PC-9 (cell line): ENCODE measurements around the gene ZNF485. TPM values are rescaled to one million over a fixed set of nuclear protein-coding genes. Genes with fewer than 3 reads are reported as not detected.

Source experiments
- BruUV-seq: library from RNA; stranded (reverse); fragments of 400-500 nt; replicated peaks from 2 replicates; lab custom pipeline; 2021; lab: Mats Ljungman, UMichigan
- CTCF ChIA-PET: fragments of 300-600 bp; sonication (Branson Sonifier 250); formaldehyde crosslinking; loops from one replicate; lab custom pipeline; 2022; ENCODE audit warnings: antibody characterized with exemption; lab: Charles Lee
- POLR2A ChIA-PET: fragments of 300-600 bp; sonication (Branson Sonifier 250); formaldehyde crosslinking; loops from one replicate; lab custom pipeline; 2022; ENCODE audit warnings: antibody characterized with exemption; ENCODE audit not compliant: unreplicated experiment; lab: Charles Lee
- DNase-seq, 2 experiments: peaks; one replicate each; pipeline versions ENCODE4 v3.0.0 to v3.0.0-alpha.2; 2015 to 2022; ENCODE audit warnings: mixed read lengths in 1 of 2
- H2AFZ ChIP-seq: fragments of 200-600 bp; sonication (generic); 2 replicates; pipeline ENCODE4 v1.8.1; 2017; ENCODE audit warnings: antibody characterized with exemption
- H3F3A ChIP-seq: fragments of 200-600 bp; sonication (generic); 2 replicates; pipeline ENCODE4 v1.8.1; 2017; ENCODE audit warnings: antibody characterized with exemption, mild to moderate bottlenecking, low read depth; ENCODE audit not compliant: insufficient read depth
- H3K27ac ChIP-seq: fragments of 200-600 bp; sonication (generic); 2 replicates; pipeline ENCODE4 v1.6.1; 2016; ENCODE audit warnings: mixed run types
- H3K27me3 ChIP-seq: fragments of 200-600 bp; sonication (generic); 2 replicates; pipeline ENCODE4 v1.6.1; 2016; ENCODE audit warnings: low read depth, mixed run types; ENCODE audit not compliant: insufficient read depth
- H3K36me3 ChIP-seq: fragments of 200-600 bp; sonication (generic); 2 replicates; pipeline ENCODE4 v1.6.1; 2016; ENCODE audit warnings: low read depth, mixed run types
- H3K4me1 ChIP-seq: fragments of 200-600 bp; sonication (generic); replicated peaks from 2 replicates; pipeline ENCODE4 v1.6.1; 2016; ENCODE audit warnings: mixed run types; ENCODE audit not compliant: insufficient read depth
- H3K4me2 ChIP-seq: fragments of 200-600 bp; sonication (generic); 2 replicates; pipeline ENCODE4 v1.6.1; 2017; ENCODE audit warnings: mixed run types
- H3K4me3 ChIP-seq: fragments of 200-600 bp; sonication (generic); 2 replicates; pipeline ENCODE4 v1.6.1; 2016; ENCODE audit warnings: mixed run types
- H3K79me2 ChIP-seq: fragments of 200-600 bp; sonication (generic); 2 replicates; pipeline ENCODE4 v1.6.1; 2017; ENCODE audit warnings: low read depth, mixed run types
- H3K9me2 ChIP-seq: fragments of 200-600 bp; sonication (generic); 2 replicates; pipeline ENCODE4 v1.8.1; 2017; ENCODE audit warnings: mild to moderate bottlenecking; ENCODE audit not compliant: insufficient read depth
- H3K9me3 ChIP-seq: fragments of 200-600 bp; sonication (generic); 2 replicates; pipeline ENCODE4 v1.8.1; 2016; ENCODE audit warnings: low read depth; ENCODE audit not compliant: insufficient read depth
- H4K20me1 ChIP-seq: fragments of 200-600 bp; sonication (generic); 2 replicates; pipeline ENCODE4 v1.8.1; 2017; ENCODE audit not compliant: insufficient read depth
- EZH2 ChIP-seq: fragments of 200-600 bp; sonication (generic); IDR thresholded peaks from 2 replicates; pipeline ENCODE4 v1.8.0; 2017; ENCODE audit warnings: antibody characterized with exemption, low read depth
- intact Hi-C: fragments of 100-400 bp; cut with micrococcal nuclease; formaldehyde crosslinking; loops from one replicate; pipeline ENCODE4 v1.10.0; 2022; ENCODE audit not compliant: unreplicated experiment
- total RNA-seq: library from RNA; stranded (reverse); gene quantifications from 2 replicates; pipeline ENCODE4 v1.2.3, GENCODE V29; 2021
- TF ChIP-seq, protein P1 (sequence below): fragments of 200-600 bp; sonication (generic); conservative IDR thresholded peaks from 2 replicates; pipeline ENCODE4 v1.6.1; 2017; ENCODE audit warnings: mixed run types, antibody characterized with exemption, mild to moderate bottlenecking, moderate library complexity

Gene ZNF485
- total RNA-seq, 1 experiment from 2014 or later: 2.1 TPM

DNA sequence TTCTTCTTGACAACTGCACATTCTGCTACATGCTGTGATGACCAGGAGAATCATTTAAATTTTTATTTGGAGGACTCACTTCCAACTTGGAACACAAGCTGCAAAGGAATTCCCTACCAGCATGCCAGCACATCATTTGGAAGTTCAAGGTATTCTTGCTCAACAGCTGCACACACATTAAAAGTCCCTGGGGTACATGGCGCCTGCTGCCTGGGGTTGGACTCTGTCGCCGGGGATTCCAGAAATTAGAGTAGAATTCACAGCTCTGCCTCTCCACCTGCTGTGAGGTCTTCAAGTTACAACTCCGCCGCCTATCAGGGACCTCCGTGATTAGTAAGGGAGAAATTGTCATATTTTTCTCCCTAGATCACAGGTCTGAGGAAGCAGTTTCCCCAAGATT is 41.3 kb downstream of the ZNF485 start:
- no peaks in the 10 kb centered on the region for H3K36me3 ChIP-seq
- POLR2A ChIA-PET: no interaction called here
- H3K4me3 ChIP-seq: peak overlapping the region; percentile 66; the same call in 1 of the 2 replicates
- no peak overlapping the region for H3K27ac ChIP-seq
- H3K79me2 ChIP-seq: no peaks in the 10 kb centered on the region
- peaks cover 20% of the 10 kb centered on the region; the same call in 1 of the 2 replicates for H3K27me3 ChIP-seq
- intact Hi-C loops: no loop called here
- BruUV-seq: TSS peak; percentile 50
- H3F3A ChIP-seq: no peaks in the 10 kb centered on the region
- no peak overlapping the region for H2AFZ ChIP-seq
- CTCF ChIA-PET: no interaction called here
- H3K9me2 ChIP-seq: no peaks in the 10 kb centered on the region
- TF ChIP-seq, protein P1, sequence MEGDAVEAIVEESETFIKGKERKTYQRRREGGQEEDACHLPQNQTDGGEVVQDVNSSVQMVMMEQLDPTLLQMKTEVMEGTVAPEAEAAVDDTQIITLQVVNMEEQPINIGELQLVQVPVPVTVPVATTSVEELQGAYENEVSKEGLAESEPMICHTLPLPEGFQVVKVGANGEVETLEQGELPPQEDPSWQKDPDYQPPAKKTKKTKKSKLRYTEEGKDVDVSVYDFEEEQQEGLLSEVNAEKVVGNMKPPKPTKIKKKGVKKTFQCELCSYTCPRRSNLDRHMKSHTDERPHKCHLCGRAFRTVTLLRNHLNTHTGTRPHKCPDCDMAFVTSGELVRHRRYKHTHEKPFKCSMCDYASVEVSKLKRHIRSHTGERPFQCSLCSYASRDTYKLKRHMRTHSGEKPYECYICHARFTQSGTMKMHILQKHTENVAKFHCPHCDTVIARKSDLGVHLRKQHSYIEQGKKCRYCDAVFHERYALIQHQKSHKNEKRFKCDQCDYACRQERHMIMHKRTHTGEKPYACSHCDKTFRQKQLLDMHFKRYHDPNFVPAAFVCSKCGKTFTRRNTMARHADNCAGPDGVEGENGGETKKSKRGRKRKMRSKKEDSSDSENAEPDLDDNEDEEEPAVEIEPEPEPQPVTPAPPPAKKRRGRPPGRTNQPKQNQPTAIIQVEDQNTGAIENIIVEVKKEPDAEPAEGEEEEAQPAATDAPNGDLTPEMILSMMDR: no peak
- no peak for TF ChIP-seq EZH2
- DNase-seq: no peak
- no peaks in the 10 kb centered on the region for H4K20me1 ChIP-seq
- peaks cover 40% of the 10 kb centered on the region for H3K9me3 ChIP-seq
- no peaks in the 10 kb centered on the region for H3K4me1 ChIP-seq
- peak overlapping the region; percentile 99; the same call in 1 of the 2 replicates for H3K4me2 ChIP-seq

DNA sequence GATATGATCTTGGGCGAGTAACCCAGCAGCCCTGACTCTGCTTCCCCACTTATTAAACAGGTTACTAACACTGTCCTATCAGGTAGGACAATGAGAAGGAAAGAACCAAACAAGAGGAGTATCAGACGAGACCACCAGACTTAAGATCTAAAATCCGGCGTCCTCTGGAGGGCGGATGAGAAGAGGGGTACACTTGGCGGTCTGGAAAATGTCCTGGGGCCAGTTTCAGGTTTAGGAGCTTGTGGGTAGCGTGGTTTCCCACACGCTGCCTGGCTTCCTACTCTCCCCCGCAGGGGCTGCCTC is 41.8 kb downstream of the ZNF485 start:
- H3K4me3 ChIP-seq: peak overlapping the region; percentile 66
- no peaks in the 10 kb centered on the region for H3K36me3 ChIP-seq
- BruUV-seq: no TSS peak
- POLR2A ChIA-PET: no interaction called here
- H3K27ac ChIP-seq: no peak overlapping the region
- H3K79me2 ChIP-seq: no peaks in the 10 kb centered on the region
- no peaks in the 10 kb centered on the region for H3F3A ChIP-seq
- H2AFZ ChIP-seq: peak overlapping the region; percentile 88
- H3K9me3 ChIP-seq: peaks cover 38% of the 10 kb centered on the region
- CTCF ChIA-PET: no interaction called here
- DNase-seq: no peak
- peak overlapping the region; percentile 99 for H3K4me2 ChIP-seq
- intact Hi-C loops: loop anchor here (1.0 kb wide), 1 partner anchor 42 kb away; the partner anchor contains the start of gene ZNF485
- no peaks in the 10 kb centered on the region for H3K9me2 ChIP-seq
- H3K4me1 ChIP-seq: no peaks in the 10 kb centered on the region
- peaks cover 21% of the 10 kb centered on the region; the same call in 1 of the 2 replicates for H3K27me3 ChIP-seq
- no peaks in the 10 kb centered on the region for H4K20me1 ChIP-seq
- TF ChIP-seq, protein P1: no peak
- TF ChIP-seq EZH2: no peak

DNA sequence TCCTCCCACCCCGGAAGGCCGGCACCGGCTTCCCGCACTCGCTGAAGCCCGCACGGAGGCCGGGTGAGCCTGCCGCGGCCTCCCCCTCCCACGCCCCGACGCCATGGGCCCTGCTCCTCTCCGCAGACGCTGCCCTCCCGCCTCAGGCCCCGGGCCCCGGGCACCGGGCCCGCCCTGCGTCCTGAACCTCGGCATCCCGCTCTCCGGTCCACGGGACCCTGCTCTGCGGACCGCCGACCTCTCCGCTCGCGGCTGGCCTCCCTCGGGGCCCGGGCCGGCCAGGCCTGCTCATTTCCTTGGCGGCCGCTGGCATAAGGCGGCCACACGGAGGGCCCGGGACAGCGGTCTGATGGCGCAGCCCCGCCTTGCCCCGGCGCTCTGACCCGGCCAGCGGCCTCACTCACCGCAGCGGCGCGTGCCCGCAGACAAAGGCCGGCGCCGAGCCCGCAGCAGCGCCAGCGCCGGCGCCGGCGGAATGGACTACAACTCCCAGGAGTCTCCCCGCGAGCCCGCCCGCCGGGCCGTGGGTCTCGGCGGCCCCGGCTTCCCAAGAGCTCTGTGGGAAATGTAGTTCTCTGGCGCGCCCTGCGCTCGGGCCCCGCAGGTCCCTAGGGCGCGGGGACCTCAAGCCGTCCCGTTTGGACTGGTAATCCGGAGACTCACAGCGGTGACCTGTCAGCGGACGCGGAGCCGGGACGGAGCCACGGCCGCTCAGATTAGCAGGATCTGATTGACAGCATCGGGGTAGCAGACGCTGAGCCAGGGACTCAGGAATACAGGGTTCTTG is 42.4 kb downstream of the ZNF485 start, which contains the start of gene ZNF32:
TSS of gene ZNF32 (minus strand) at position 484 of the 787 bp plus-strand sequence. CDS start 2,748 bp downstream, outside the sequence.
- Histone ChIP-seq H3K79me2 (no peaks in the 10 kb centered on the region), H3K4me1 (no peaks in the 10 kb centered on the region), H4K20me1 (no peaks in the 10 kb centered on the region), H3K27ac (no peak within 1 kb of the TSS), H3K9me2 (no peaks in the 10 kb centered on the region), H3F3A (no peaks in the 10 kb centered on the region), H3K27me3 (peaks cover 23% of the 10 kb centered on the region; the same call in 1 of the 2 replicates), H3K36me3 (no peaks in the 10 kb centered on the region), H3K4me3 (peak within 1 kb of the TSS; percentile 66), H3K4me2 (peak within 1 kb of the TSS; percentile 99), H2AFZ (peak within 1 kb of the TSS; percentile 88), H3K9me3 (peaks cover 33% of the 10 kb centered on the region)
- intact Hi-C loops: loop anchor here (1.0 kb wide), 1 partner anchor 42 kb away; the partner anchor contains the start of gene ZNF485
- TF ChIP-seq, protein P1: no peak
- no peak for TF ChIP-seq EZH2
- ChIA-PET POLR2A (interaction anchor here (0.6 to 0.7 kb wide), 2 partner anchors 215 to 508 kb away, joined by 3 read pairs; no protein-coding TSS in a partner anchor), CTCF (interaction anchor here (0.7 kb wide), 2 partner anchors 237 to 466 kb away, joined by 3 read pairs; no protein-coding TSS in a partner anchor)
- peak; percentile 53 to 77 for DNase-seq
- BruUV-seq: no TSS peak
